PC-3 (cell line): ENCODE data around the gene KAT6B.

ENCODE experiments used
- EZH2 ChIP-seq: fragments of 300-600 bp; sonication (generic); IDR thresholded peaks from one replicate; pipeline ENCODE4 v1.6.1; 2017; ENCODE audit warnings: antibody characterized with exemption, mild to moderate bottlenecking, low read length; ENCODE audit not compliant: unreplicated experiment
- EZH2phosphoT487 ChIP-seq: fragments of 300-600 bp; sonication (generic); IDR thresholded peaks from 2 replicates; pipeline ENCODE4 v1.6.1; 2018; ENCODE audit warnings: mild to moderate bottlenecking, antibody characterized with exemption, low read length, borderline replicate concordance
- TF ChIP-seq, protein P1 (sequence below): fragments of 300-600 bp; sonication (generic); conservative IDR thresholded peaks from 2 replicates; pipeline ENCODE4 v1.5.1; 2017; ENCODE audit warnings: antibody characterized with exemption, low read depth, mild to moderate bottlenecking, low read length

DNA sequence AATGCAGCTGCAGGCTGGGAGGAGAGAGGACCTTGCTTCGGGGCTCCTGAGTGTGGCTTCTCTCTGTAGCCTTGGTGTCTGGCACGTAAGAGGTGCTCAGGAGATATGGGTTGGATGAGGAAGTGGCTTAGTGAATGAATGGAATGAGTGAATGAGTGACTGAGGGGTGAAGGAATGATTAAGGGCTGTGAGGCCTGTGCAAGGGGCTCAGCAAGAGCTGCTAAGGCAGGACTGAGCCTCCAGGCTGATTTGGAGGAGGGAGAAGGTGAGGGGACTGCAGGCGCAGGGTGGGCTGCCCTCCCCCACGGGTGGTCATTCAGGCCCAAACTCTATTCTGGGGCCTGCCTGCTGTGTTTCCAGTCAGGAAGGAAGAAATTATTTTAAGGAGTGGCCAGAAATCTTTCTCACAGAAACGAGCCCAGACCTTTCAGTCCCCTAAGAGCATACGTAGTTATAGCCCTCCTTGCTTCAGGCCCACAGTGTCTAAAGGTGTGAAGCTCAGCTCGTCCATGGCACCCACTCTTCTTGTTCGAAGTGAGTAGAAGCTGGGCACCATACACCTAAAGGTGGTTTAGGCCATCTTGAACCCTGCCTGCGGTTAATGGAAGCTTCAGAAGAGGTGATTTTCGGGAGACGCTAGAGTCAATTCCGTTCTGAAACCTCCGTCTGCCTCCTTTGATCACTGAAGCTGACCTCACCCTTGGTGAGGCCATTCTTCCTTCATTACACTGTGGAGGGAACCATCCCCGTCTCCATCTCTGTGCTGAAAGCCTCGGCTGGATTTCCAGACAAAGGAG, 235.5 kb downstream of the KAT6B start:
- TF ChIP-seq, protein P1, sequence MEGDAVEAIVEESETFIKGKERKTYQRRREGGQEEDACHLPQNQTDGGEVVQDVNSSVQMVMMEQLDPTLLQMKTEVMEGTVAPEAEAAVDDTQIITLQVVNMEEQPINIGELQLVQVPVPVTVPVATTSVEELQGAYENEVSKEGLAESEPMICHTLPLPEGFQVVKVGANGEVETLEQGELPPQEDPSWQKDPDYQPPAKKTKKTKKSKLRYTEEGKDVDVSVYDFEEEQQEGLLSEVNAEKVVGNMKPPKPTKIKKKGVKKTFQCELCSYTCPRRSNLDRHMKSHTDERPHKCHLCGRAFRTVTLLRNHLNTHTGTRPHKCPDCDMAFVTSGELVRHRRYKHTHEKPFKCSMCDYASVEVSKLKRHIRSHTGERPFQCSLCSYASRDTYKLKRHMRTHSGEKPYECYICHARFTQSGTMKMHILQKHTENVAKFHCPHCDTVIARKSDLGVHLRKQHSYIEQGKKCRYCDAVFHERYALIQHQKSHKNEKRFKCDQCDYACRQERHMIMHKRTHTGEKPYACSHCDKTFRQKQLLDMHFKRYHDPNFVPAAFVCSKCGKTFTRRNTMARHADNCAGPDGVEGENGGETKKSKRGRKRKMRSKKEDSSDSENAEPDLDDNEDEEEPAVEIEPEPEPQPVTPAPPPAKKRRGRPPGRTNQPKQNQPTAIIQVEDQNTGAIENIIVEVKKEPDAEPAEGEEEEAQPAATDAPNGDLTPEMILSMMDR: no peak
- TF ChIP-seq EZH2 (no peak), EZH2phosphoT487 (no peak)
